ENCODE results near the gene ADCY6.

Gene ADCY6

DNA sequence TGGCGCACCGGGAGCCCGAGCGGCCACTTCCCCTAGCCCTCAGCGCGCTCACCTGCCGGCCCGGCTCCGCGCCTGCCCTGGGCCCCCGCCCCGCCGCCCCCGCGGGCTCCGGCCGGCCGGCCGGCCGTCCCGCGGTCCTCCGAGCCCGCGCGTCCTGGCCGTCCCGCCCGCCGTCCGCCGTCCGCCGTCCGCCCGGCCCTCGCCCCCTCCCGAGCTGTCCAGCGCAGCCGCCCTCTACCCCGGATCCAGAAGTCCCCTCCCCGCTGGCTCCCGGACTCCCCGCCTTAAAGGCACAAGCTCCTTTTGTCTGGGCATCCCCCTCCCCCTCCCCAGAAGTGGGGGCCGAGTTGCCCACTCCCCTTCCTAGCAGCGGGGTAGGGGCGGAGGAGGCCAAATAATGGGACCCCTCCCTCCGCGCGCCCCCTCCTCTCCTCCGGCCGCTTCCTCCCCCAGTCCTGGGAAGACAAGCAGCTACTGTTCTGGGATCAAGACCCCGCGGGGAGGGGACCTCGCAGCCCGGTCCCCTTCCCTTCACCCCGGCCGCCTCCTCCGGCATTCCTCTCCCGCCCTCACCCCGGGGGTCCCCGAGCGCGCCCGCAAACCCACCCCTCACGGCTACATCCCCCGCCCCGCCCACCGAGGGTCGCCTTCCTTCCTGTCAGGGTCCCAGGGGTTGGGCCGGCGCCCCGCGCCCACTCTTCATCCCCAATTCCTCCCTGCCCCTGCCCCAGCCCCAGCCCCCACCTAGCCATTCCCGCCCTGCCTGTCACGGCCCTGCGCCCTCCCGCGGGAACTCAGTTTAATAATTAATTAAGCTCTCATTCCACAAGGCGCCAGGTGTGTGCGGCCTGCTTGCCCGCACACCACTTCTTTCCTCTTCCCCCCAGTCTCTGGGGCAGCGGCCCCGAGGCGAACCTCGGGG, at the start of gene ADCY6:
Gene ADCY6 (minus strand): TSS at position 236 of the 922 bp plus-strand sequence. CDS start 5,655 bp downstream, outside the sequence.
- H3K9me3 ChIP-seq (ENCODE audit: low read length), result no peaks in the 10 kb centered on the region
- TF ChIP-seq EZH2 (IDR thresholded peaks at IDR 0.05; ENCODE audit: borderline replicate concordance, low read length), result no peak
- TF ChIP-seq, protein P1, sequence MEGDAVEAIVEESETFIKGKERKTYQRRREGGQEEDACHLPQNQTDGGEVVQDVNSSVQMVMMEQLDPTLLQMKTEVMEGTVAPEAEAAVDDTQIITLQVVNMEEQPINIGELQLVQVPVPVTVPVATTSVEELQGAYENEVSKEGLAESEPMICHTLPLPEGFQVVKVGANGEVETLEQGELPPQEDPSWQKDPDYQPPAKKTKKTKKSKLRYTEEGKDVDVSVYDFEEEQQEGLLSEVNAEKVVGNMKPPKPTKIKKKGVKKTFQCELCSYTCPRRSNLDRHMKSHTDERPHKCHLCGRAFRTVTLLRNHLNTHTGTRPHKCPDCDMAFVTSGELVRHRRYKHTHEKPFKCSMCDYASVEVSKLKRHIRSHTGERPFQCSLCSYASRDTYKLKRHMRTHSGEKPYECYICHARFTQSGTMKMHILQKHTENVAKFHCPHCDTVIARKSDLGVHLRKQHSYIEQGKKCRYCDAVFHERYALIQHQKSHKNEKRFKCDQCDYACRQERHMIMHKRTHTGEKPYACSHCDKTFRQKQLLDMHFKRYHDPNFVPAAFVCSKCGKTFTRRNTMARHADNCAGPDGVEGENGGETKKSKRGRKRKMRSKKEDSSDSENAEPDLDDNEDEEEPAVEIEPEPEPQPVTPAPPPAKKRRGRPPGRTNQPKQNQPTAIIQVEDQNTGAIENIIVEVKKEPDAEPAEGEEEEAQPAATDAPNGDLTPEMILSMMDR (IDR thresholded peaks at IDR 0.05; ENCODE audit: low read length), result no peak
- H3K9ac ChIP-seq (ENCODE audit: low read length), result no peak within 1 kb of the TSS
- H3K9me2 ChIP-seq (ENCODE audit: low read depth, low read length), result no peaks in the 10 kb centered on the region
- H3K27me3 ChIP-seq (ENCODE audit: insufficient read depth, low read length), result peaks cover 9% of the 10 kb centered on the region
- no peaks in the 10 kb centered on the region for H3K36me3 ChIP-seq (ENCODE audit: insufficient read depth, low read length)
- H4K20me1 ChIP-seq (ENCODE audit: insufficient read depth, low read length), result no peaks in the 10 kb centered on the region
- H3K27ac ChIP-seq (ENCODE audit: low read depth, low read length, poor library complexity, severe bottlenecking), result no peak within 1 kb of the TSS
- H3F3A ChIP-seq (ENCODE audit: insufficient read depth, low read length), result no peaks in the 10 kb centered on the region
- no peak within 1 kb of the TSS for H3K4me2 ChIP-seq (ENCODE audit: low read length)
- H3K4me3 ChIP-seq (ENCODE audit: low read depth, low read length, poor library complexity, severe bottlenecking), result no peak within 1 kb of the TSS
- no peak within 1 kb of the TSS for H2AFZ ChIP-seq (ENCODE audit: low read length)
- no peaks in the 10 kb centered on the region for H3K4me1 ChIP-seq (ENCODE audit: insufficient read depth, low read length, severe bottlenecking)
- H3K79me2 ChIP-seq (ENCODE audit: insufficient read depth, low read length), result no peaks in the 10 kb centered on the region

DNA sequence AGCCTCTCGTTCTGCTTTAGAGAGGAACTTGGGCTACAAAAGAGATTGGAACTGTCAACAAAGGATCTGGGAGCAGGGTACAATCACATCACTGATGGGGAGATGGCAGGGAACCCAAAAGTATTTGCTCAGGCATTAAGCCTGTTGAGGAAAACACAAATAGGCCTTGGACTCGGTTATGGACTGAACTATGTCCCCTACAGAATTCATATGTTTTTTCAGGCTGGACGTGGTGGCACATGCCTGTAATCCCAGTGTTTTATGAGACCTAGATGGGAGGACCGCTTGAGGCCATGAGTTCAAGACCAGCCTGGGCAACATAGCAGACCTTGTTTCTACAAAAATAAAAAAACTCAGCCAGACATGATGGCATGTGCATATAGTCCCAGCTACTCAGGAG, 49.2 kb upstream of the ADCY6 start:
- H3F3A ChIP-seq (ENCODE audit: insufficient read depth, low read length), result no peaks in the 10 kb centered on the region
- TF ChIP-seq, protein P1 (IDR thresholded peaks at IDR 0.05; ENCODE audit: low read length), result no peak
- TF ChIP-seq EZH2 (IDR thresholded peaks at IDR 0.05; ENCODE audit: borderline replicate concordance, low read length), result no peak
- no peak overlapping the region for H3K4me3 ChIP-seq (ENCODE audit: low read depth, low read length, poor library complexity, severe bottlenecking)
- no peaks in the 10 kb centered on the region for H3K4me1 ChIP-seq (ENCODE audit: insufficient read depth, low read length, severe bottlenecking)
- H3K36me3 ChIP-seq (ENCODE audit: insufficient read depth, low read length), result peaks cover 77% of the 10 kb centered on the region
- no peak overlapping the region for H3K4me2 ChIP-seq (ENCODE audit: low read length)
- H3K9me2 ChIP-seq (ENCODE audit: low read depth, low read length), result no peaks in the 10 kb centered on the region
- no peaks in the 10 kb centered on the region for H3K9me3 ChIP-seq (ENCODE audit: low read length)
- no peak overlapping the region for H2AFZ ChIP-seq (ENCODE audit: low read length)
- no peak overlapping the region for H3K27ac ChIP-seq (ENCODE audit: low read depth, low read length, poor library complexity, severe bottlenecking)
- H3K79me2 ChIP-seq (ENCODE audit: insufficient read depth, low read length), result no peaks in the 10 kb centered on the region
- H3K27me3 ChIP-seq (ENCODE audit: insufficient read depth, low read length), result no peaks in the 10 kb centered on the region
- no peaks in the 10 kb centered on the region for H4K20me1 ChIP-seq (ENCODE audit: insufficient read depth, low read length)
- no peak overlapping the region for H3K9ac ChIP-seq (ENCODE audit: low read length)

DNA sequence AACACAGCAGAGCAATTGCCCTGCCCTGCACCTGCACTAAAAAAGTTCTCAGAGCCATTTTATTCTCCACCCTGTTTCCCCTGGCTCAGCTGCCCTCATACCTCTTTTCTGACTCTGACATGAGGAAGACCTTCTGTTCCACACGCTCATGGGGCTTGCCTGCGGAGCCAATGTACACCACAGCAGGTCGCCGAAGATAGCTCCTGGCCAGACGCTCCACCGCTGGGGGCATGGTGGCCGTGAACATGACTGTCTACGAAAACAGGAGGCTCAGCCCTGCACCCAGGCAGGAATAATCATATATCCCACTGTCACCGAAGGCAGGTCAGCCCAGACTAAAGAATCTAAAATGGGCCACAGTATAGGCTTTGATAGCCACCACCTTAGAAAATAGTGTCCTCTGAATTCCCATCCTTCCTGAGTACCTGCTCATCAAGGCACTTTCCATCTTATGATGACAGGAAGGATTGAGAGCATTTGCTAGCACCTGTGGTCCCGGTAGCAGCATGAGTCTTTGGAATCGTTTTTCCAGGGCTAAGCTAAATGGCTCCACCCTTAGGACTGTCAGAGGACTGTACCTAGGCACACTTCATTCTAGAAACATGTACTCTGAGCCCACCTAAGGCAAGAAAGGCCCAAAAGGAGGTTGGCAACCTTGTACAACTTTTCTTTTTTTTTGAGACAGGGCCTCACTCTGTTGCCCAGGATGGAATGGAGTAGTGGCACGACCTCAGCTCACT, 43.6 kb upstream of the ADCY6 start:
- H3K4me1 ChIP-seq (ENCODE audit: insufficient read depth, low read length, severe bottlenecking), result no peaks in the 10 kb centered on the region
- H3K27me3 ChIP-seq (ENCODE audit: insufficient read depth, low read length), result no peaks in the 10 kb centered on the region
- H3K27ac ChIP-seq (ENCODE audit: low read depth, low read length, poor library complexity, severe bottlenecking), result no peak overlapping the region
- H3K4me2 ChIP-seq (ENCODE audit: low read length), result no peak overlapping the region
- no peak overlapping the region for H3K9ac ChIP-seq (ENCODE audit: low read length)
- no peaks in the 10 kb centered on the region for H3K9me3 ChIP-seq (ENCODE audit: low read length)
- no peaks in the 10 kb centered on the region for H4K20me1 ChIP-seq (ENCODE audit: insufficient read depth, low read length)
- H2AFZ ChIP-seq (ENCODE audit: low read length), result no peak overlapping the region
- H3K9me2 ChIP-seq (ENCODE audit: low read depth, low read length), result no peaks in the 10 kb centered on the region
- peaks cover 91% of the 10 kb centered on the region for H3K36me3 ChIP-seq (ENCODE audit: insufficient read depth, low read length)
- TF ChIP-seq, protein P1 (IDR thresholded peaks at IDR 0.05; ENCODE audit: low read length), result no peak
- no peak for TF ChIP-seq EZH2 (IDR thresholded peaks at IDR 0.05; ENCODE audit: borderline replicate concordance, low read length)
- no peak overlapping the region for H3K4me3 ChIP-seq (ENCODE audit: low read depth, low read length, poor library complexity, severe bottlenecking)
- no peaks in the 10 kb centered on the region for H3F3A ChIP-seq (ENCODE audit: insufficient read depth, low read length)
- H3K79me2 ChIP-seq (ENCODE audit: insufficient read depth, low read length), result no peaks in the 10 kb centered on the region
